Adrenal gland (tissue), 5 donors: Measurements from ENCODE around the gene MAST4.

Experiments used
- POLR2A ChIP-seq, 2 donors: fragments of 450-650 bp; IDR thresholded peaks; one replicate each; pipeline ENCODE4 v1.6.1; 2017; ENCODE audit warnings: antibody characterized with exemption in 2 of 2, mild to moderate bottlenecking in 2 of 2, moderate library complexity in 1 of 2
- TF ChIP-seq, protein P1 (sequence below), 6 experiments: fragments of 450-650 bp in 4 of 6; fragments of 200-600 bp in 2 of 6; sonication (generic) in 1 of 6; IDR thresholded peaks; 1 replicate in 5 of 6; 2 replicates in 1 of 6; pipeline versions ENCODE4 v1.5.1 to v1.8.0; 2016 to 2021; ENCODE audit warnings: antibody characterized with exemption in 6 of 6, mild to moderate bottlenecking in 2 of 6, moderate library complexity in 1 of 6
- donor health status: DM: no; HTN: no; CAD: no.

DNA sequence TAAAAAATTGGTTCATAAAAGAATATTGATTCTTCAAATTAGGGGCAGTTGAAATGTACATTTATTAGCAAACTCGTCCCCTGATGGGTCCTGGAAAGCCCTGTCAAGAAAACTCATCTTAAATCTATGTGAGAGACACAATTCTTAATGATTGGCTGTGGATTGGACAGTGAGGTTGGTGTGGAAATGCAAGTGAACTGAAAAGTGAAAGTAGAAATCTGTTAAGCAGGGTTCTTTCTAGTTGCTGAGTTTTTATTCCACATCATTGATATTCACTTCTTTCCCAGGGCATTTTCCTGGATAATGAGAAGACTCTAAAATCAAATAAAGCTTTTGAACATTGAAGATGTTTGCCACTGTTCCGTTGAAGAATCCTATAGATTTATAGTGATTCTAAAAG, 292.4 kb downstream of the MAST4 start:
- TF ChIP-seq POLR2A (IDR thresholded peaks at IDR 0.05) = no peak
- TF ChIP-seq, protein P1, sequence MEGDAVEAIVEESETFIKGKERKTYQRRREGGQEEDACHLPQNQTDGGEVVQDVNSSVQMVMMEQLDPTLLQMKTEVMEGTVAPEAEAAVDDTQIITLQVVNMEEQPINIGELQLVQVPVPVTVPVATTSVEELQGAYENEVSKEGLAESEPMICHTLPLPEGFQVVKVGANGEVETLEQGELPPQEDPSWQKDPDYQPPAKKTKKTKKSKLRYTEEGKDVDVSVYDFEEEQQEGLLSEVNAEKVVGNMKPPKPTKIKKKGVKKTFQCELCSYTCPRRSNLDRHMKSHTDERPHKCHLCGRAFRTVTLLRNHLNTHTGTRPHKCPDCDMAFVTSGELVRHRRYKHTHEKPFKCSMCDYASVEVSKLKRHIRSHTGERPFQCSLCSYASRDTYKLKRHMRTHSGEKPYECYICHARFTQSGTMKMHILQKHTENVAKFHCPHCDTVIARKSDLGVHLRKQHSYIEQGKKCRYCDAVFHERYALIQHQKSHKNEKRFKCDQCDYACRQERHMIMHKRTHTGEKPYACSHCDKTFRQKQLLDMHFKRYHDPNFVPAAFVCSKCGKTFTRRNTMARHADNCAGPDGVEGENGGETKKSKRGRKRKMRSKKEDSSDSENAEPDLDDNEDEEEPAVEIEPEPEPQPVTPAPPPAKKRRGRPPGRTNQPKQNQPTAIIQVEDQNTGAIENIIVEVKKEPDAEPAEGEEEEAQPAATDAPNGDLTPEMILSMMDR (IDR thresholded peaks at IDR 0.05) = no peak
